Inflammatory macrophage treated with lipopolysaccharide for 1 hour (primary cell): ENCODE data around the gene BRD8.
"Not testable (repeated sequence)": the region's sequence is repeated elsewhere in the genome, so short reads cannot be mapped to it uniquely, and the experiment has no call there.

Experiments
- DNase-seq, 2 donors: peaks; one replicate each; pipeline ENCODE4 v3.0.0-alpha.2; 2020 to 2022

Gene BRD8, protein sequence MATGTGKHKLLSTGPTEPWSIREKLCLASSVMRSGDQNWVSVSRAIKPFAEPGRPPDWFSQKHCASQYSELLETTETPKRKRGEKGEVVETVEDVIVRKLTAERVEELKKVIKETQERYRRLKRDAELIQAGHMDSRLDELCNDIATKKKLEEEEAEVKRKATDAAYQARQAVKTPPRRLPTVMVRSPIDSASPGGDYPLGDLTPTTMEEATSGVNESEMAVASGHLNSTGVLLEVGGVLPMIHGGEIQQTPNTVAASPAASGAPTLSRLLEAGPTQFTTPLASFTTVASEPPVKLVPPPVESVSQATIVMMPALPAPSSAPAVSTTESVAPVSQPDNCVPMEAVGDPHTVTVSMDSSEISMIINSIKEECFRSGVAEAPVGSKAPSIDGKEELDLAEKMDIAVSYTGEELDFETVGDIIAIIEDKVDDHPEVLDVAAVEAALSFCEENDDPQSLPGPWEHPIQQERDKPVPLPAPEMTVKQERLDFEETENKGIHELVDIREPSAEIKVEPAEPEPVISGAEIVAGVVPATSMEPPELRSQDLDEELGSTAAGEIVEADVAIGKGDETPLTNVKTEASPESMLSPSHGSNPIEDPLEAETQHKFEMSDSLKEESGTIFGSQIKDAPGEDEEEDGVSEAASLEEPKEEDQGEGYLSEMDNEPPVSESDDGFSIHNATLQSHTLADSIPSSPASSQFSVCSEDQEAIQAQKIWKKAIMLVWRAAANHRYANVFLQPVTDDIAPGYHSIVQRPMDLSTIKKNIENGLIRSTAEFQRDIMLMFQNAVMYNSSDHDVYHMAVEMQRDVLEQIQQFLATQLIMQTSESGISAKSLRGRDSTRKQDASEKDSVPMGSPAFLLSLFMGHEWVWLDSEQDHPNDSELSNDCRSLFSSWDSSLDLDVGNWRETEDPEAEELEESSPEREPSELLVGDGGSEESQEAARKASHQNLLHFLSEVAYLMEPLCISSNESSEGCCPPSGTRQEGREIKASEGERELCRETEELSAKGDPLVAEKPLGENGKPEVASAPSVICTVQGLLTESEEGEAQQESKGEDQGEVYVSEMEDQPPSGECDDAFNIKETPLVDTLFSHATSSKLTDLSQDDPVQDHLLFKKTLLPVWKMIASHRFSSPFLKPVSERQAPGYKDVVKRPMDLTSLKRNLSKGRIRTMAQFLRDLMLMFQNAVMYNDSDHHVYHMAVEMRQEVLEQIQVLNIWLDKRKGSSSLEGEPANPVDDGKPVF

DNA sequence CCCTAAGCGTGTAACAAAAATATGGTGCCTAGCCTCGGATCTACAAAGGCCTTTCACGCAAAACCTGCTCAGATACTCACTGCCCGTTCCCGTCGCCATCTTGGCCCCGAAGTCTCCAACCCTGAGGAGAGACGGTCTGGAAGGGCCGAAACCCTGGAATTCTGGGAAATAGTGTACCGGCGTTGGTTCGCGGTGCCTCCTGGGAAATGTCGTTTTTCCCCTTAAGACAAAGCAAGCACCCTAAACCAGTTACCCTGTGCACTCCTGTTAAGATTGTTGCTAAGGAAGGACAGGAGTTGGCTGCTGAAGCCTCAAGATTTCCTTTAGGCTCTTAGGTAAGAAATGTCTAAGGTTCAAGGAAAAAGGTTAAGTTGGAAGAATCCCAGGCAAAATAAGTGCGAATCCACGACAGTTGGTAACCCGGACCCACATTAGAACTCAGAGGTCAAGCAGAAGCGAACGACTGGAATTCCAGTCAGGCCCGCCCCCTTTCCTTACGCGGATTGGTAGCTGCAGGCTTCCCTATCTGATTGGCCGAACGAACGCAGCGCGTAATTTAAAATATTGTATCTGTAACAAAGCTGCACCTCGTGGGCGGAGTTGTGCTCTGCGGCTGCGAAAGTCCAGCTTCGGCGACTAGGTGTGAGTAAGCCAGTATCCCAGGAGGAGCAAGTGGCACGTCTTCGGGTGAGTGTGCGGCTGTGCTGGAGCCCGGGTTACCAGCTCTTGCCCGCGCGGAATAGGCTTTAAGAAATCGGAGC lies at the start of gene BRD8, which contains the start of gene KIF20A:
TSS of gene BRD8 (minus strand) at position 115 of the 761 bp plus-strand sequence. CDS start at position 99, 16 bp downstream.
TSS of gene KIF20A (plus strand) at position 597 of the 761 bp plus-strand sequence. CDS start 569 bp downstream, outside the sequence.
- DNase-seq, result peak; percentile 94 to 96

DNA sequence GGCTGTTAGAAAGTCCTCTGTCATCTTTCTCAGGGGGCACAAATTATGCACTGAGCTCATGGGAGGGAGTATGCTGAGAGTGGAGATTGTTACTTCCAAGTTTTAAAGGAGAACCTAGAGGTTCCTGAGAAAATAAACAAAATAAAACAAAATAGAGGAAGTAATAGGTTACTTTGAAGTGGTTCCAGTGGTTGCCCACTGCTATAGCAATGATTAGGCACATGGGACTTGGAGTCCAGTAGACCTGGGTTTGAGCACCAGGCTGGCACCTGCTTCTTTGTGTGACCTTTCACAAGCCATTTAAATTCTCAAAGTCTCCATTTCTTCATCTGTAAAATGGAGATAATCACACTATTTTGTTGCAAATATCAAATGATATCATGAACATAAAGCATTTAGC lies 48.5 kb upstream of the BRD8 start:
- DNase-seq, result peak in 1 of 2 donors; percentile 3

DNA sequence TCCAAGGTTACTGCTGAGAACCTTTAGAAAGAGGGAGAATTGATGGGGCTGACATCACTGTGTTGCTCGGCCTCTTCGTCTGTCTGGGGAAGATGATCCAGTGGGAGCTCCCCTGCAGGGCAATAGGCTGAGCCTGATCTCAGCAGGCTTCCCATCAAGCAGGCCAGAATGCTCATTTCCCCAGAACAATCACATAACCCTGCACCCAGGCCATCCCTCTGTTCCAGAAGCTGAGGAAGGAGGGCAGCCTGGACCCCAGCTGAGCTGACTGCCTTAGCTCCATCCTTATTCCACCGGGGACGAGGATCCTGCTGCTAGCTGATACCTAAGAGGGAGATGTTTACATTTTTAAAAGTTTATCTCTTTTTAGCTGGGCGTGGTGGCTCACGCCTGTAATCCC lies 46.3 kb upstream of the BRD8 start:
- no peak for DNase-seq

DNA sequence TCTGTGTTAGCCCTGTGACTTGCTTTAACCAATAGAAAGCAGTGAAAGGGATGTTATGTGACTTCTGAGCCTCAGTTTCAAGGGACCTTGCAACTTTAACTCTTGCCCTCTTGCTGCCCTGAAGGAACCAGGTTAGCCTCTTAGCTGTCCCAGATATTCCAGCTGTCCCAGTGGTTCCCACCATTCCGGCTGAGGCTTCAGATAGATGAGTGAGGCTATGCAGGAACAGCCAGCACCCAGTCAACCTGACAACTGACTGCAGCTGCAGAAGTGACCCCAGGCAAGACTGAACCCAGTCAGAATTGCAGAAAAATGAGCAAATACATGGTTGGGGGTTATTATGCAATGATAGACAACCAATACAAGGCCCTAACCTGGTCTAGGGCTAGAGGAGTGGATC lies 45.1 kb upstream of the BRD8 start:
- DNase-seq, result no peak

DNA sequence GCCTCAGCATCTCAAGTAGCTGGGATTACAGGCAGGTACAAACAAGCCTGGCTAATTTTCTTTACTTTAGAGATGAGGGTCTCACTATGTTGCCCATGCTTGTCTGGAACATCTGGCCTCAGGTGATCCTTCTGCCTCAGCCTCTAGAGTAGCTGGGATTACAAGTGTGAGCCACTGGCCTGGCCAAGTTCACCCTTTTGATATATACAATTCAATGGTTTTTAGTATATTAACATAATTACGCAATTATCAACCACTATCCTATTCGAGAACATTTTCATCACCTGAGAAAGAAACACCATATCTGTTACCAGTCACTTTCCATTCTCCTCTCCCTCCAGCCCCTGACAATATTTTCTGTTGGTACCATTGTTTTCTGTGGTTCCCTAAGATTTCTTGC lies 38.4 kb upstream of the BRD8 start:
- no peak for DNase-seq

DNA sequence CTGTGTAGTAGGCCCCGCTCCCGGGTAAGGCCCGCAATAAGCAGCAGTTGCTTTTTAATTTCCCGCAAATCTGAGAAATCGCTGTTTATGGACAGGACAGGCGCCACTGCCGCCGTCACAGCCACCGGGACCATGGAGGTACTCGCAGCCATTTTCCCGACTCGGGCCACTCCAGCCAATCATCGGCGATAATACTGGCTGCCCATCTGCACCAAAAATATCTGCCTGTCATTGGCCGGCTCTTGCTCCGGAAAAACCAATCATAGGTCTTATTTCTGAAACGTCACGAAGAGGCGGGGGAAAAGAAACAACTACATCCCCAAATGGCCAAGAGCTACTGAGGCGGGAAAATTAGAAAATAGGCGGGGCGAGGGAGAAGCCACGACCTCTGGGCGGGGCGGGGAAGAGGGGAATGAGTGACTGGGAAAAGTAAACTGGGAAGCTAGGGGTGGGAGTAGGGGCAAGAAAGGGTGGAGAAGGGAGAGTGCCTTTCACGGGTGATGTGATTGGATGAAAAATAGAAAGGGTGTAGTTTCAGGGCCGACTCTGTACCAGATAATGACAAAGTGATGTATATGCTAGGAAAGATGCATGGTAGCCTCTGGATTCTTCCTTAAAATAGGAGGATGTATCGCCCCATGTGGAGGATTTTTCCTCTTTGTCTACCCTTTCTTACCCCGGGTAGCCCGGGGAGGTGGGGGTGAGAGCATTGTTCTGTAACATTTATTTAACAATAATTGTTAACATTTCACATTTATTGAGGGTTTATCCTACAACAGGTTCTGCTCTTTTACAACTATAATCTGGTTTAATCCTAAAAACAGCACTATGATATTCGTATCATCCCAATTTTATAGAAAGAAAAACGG lies 35.0 kb upstream of the BRD8 start, which contains the start of gene CDC23:
TSS of gene CDC23 (minus strand) at position 163 of the 869 bp plus-strand sequence. CDS start at position 152, 11 bp downstream.
- DNase-seq, result peak; percentile 98

DNA sequence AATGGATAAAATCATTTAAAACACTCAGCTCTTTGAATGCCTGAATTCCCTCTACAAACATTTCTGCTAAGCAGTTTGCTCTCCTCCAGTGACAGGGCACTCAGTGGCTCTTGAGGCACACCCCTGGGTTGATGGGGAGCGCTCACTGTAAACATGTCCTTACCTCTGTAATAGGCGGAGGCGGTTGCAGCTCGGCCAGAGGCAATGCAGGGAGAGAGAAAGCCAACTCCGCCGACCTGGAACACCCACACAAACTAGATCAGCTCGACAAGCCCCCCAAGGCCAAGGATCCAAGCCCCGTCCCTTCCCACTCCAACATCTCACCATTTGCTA lies 34.4 kb upstream of the BRD8 start:
- peak in 1 of 2 donors; percentile 10 for DNase-seq

DNA sequence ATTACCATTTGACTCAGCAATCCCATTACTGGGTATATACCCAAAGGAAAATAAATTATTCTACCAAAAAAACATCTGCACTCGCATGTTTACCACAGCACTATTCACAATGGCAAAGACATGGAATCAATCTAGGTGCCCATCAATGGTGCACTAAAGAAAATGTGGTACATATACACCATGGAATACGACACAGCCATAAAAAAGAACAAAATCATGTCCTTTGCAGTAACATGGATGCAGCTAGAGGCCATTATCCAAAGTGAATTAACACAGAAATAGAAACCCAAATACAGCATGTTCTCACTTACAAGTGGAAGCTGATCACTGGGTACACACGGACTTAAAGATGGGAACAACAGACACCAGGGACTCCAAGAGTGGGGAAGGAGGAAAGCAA lies 32.6 kb upstream of the BRD8 start:
- no peak for DNase-seq

DNA sequence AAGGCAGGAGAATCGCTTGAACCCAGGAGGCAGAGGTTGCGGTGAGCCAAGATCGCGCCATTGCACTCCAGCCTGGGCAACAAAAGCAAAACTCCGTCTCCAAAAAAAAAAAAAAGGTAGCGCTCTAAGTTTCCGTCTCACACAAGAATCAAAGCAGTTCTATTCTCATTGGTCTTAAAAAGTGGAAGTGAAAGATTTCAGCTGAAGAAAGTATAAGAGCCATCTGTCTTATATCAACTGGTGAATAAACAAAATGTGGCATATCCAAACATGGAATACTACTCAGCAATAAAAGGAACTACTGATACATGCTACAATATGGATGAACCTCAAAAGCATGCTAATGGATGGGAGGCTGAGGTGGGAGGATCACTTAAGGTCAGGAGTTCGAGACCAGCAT lies 15.4 kb upstream of the BRD8 start:
- not testable (repeated sequence) for DNase-seq

DNA sequence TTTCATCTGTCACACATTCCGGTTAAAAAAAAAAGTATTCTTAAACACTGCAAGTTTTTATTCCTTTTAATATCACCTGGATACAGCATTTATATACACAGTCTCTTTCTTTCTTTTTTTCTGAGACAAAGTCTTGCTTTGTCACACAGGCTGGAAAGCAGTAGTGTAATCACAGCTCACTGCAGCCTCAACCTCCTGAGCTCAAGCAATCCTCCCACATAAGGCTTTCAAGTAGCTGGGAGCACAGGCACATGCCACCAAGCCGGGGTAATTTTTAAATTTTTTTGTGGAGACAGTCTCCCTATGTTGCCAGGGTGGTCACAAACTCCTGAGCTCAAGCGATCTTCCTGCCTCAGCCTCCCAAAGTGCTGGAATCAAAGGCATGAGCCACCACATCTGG lies 14.4 kb upstream of the BRD8 start:
- no peak for DNase-seq

DNA sequence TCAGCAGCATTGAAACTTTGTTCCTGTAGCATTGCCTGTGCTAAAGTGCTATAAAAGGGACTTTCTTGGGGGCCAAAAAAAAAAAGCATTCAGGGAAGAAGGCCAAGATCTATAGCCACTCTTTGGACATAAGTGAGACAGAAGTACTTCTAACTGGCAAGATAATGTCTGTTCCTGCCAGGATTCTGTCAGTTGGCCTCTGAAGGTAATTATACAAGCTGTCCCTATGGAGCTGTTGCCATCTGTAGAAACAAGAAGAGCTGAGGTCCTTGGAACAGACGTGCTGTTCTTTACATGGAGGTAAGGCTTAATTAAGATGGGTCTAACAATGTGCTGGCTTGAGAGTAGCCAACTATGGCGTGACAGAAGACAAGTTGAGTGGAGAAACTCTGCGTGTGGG lies 10.2 kb upstream of the BRD8 start:
- no peak for DNase-seq

DNA sequence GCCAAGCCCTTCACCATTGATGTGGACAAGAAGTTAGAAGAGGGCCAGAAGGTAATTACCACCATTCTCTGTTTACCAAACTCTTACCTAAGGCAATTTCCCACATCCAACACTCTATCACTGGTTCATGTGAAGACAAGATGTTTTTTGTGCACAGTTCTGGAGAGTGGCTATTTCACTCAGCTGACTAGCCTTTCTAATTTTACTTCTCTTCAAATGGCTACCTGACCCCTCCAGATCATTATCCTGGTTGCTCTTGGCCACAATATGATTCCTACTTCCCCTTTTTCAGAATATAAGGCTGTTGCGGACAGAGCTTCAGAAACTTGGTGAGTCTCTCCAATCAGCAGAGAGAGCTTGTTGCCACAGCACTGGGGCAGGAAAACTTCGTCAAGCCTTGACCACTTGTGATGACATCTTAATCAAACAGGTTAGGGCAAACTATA lies 7.6 kb upstream of the BRD8 start:
- peak in 1 of 2 donors; percentile 9 for DNase-seq

DNA sequence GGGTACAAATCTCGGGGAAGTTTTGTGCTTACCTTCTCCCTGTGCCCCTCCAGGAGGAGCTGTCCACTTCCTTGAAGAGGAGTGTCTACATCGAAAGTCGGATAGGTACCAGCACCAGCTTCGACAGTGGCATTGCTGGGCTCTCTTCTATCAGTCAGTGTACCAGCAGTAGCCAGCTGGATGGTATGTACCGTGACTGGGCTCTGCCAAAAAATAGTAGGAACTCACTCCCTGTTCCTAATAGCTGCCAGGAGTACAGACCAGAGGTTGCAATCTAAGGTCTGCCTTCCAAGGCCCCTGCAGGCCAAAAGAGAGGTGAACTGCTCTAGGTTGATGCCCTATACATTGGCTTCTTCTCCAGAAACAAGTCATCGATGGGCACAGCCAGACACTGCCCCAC lies 4.4 kb upstream of the BRD8 start:
- no peak for DNase-seq

DNA sequence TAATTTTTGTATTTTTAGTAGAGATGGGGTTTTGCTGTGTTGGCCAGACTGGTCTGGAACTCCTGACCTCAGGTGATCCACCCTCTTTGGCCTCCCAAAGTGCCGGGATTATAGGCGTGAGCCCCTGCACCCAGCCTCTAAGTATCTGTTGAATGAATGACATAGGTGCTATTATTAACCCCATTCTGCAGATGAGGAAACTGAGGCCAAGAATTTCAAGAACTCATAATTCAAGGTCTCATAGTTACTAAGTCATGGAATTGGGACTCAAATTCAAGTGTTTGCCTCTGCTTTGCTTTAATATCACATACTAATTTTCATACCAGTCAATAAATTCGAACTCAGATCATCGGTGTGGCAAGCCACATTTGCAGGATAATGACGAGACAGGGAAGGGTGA lies 2.4 kb upstream of the BRD8 start:
- no peak for DNase-seq

DNA sequence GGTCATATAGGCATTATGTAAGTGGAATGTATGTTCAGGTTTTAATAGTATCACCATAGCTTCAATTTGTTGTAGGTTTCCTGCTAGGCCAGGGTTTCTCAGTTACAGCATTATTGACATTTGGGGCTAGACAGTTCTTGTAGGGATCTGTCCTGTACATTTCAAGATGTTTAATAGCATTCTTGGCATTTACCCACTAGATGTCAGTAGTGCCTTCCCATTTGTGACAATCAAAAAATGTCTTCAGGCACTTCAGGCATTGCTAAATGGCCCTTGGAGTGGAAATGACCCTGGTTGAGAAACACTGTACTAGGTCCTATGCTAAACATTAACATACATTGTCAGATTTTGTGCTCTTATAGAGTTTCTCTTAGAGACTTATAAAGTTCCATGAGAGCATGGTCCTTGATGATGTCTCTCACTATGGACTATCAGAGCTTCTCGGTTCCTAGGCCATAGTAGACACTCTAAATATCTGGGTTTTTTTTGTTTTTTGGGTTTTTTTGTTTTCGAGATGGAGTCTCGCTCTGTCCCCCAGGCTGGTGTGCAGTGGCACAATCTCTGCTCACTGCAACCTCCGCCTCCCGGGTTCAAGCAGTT lies 1.9 kb upstream of the BRD8 start:
- peak; percentile 84 to 88 for DNase-seq

DNA sequence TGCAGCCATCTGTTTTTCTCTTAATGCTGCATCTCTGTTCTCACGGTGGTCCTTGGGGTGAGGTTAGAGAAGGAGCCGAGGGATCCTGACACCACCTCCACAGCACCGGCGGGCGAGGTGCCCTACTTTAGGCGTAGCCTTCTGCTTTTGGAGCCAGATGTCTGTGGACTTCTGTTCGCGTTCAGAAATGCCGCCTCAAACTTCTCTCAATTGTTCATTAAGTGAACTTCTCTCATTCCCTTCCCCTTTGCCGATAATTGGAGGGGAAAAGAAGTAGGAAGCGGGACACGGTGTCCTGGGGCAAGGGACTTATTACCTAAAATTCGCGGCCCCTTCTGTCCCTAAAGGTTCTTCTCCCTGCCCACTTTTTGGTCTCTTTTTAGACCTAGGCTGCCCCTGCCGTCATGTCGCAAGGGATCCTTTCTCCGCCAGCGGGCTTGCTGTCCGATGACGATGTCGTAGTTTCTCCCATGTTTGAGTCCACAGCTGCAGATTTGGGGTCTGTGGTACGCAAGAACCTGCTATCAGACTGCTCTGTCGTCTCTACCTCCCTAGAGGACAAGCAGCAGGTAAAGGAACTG lies 937 bp upstream of the BRD8 start:
- DNase-seq, result peak in 1 of 2 donors; percentile 15

DNA sequence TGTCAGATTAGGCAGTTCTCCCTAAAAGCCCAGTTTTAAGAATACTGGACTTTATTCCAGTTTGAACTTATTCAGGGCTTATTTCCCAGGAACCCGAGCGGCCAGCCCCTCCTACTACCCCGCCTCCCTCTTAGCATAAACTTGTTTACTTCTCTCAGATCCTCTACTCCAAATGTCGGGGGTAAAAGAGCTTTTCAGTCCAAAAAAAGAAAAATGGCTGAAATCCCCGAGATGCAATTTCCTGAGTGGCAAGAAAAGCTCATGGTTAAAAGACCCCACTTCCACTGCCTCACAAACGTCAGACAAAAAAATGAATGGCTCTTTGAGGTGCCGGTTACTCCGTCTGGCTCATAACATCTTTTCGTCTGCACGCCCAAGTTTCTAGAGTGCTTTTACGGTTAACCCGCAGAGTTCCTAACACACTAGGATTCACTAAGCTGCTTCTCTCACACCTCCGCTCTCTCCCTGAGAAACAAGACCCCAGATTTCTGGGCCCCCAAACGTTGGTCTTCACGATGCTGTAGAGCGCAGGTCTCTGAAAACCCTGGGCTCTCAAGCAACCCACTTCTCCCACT lies 402 bp downstream of the BRD8 start:
- DNase-seq, result peak; percentile 11 to 56

DNA sequence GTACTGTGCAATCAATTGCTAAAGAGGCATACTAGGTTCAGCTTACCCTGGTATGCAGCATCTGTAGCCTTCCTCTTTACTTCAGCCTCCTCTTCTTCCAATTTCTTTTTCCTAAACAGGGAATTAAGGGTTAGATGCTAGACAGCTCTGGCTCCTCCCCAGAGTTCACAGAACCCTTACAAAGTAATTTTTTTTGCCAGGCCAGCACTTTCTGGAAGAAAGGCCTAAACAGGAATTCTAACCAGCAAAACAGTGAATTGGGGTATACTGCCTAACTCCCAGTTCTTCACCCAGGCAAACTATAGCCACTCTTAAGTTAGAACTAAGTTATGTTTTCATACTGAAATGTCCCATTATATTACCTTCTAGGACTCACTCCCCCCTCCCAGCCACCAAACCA lies 8.1 kb downstream of the BRD8 start:
- no peak for DNase-seq

DNA sequence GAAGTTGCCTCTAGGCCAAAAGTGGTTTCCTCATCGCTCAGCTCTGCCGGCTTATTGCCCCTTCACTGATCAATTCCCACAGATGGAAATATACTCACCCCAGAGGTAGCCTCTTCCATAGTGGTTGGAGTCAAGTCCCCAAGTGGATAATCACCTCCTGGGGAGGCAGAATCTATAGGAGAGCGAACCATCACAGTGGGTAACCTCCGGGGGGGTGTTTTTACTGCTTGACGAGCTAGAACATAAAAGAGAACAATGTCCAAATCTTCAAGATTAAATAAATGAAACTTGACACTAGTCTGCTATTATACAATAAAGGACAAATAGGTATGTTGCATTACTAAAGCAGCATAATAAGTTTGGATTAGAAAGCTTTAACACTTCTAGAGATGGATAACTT lies 9.3 kb downstream of the BRD8 start:
- no peak for DNase-seq

DNA sequence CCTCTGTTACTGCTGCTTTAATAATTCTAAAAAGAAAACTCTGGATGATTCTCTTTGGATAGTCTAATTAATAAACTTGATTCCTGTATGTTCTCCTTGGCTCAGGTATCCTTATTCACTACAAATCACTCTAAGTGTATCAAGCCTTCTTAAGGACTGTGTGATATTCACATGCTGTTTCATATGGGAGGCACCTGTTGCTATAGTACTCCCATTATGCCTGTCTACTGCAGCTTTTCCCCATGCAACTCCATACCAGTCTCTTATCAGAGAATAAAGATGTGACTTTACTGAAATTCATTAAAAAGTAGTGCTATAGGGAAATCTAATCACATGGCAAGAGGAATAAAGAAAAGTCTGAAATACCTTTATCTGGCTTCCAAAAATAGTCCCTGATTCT lies 14.7 kb downstream of the BRD8 start:
- no peak for DNase-seq
